Lower lobe of right lung (tissue), 2 donors: ENCODE measurements around the gene FAM199X. TPM values are rescaled to one million over a fixed set of nuclear protein-coding genes. Genes with fewer than 3 reads are reported as not detected.

Source experiments
- ATAC-seq, 2 donors: fragments of 200-7000 bp; cut with Tn5 transposase; one replicate each; pipeline ENCODE4 v1.9.1; 2020 to 2022; ENCODE audit warnings: mild to moderate bottlenecking in 2 of 2, moderate library complexity in 2 of 2
- DNase-seq: peaks from one replicate; pipeline ENCODE4 v3.0.0-alpha.2; 2020
- H3K27ac ChIP-seq: fragments of 200-600 bp; one replicate; pipeline ENCODE4 v1.8.0; 2022
- H3K27me3 ChIP-seq: fragments of 200-600 bp; one replicate; pipeline ENCODE4 v1.8.0; 2022; ENCODE audit warnings: low read depth
- H3K36me3 ChIP-seq: fragments of 200-600 bp; one replicate; pipeline ENCODE4 v1.8.0; 2022; ENCODE audit warnings: mild to moderate bottlenecking
- H3K4me1 ChIP-seq: fragments of 200-600 bp; one replicate; pipeline ENCODE4 v1.8.0; 2022
- H3K4me3 ChIP-seq: fragments of 200-600 bp; one replicate; pipeline ENCODE4 v1.8.0; 2022; ENCODE audit warnings: mild to moderate bottlenecking
- H3K9me3 ChIP-seq: fragments of 200-600 bp; one replicate; pipeline ENCODE4 v1.8.0; 2022
- CTCF ChIP-seq: fragments of 200-600 bp; IDR thresholded peaks from one replicate; pipeline ENCODE4 v1.8.0; 2022; ENCODE audit warnings: antibody characterized with exemption, mild to moderate bottlenecking
- intact Hi-C: fragments of 100-400 bp; cut with DNase I; formaldehyde crosslinking; loops from one replicate; pipeline ENCODE4 v1.11.0; 2022
- total RNA-seq: library from RNA; stranded (reverse); fragmentation: NEBNext Ultra II Directional; extraction: Animal tissue kit (Norgen Biotek cat#: 25700); gene quantifications from one replicate; pipeline ENCODE4 v1.2.1, GENCODE V29; 2021
- donor health status: DM: no; HTN: yes; CAD: no; lungs with severe emphysema.

The FAM199X gene
- total RNA-seq, 1 donor from 2014 or later: 16.6 TPM

- Histone ChIP-seq H3K36me3 (peaks cover 7% of the 10 kb centered on the region), H3K27ac (no peak overlapping the region), H3K27me3 (no peaks in the 10 kb centered on the region), H3K4me3 (no peak overlapping the region), H3K4me1 (peaks cover 9% of the 10 kb centered on the region), H3K9me3 (no peaks in the 10 kb centered on the region)
- TF ChIP-seq CTCF: no peak
- ATAC-seq (no peak), DNase-seq (no peak)
- intact Hi-C loops: no loop called here
These were observed 5.9 kb downstream of the FAM199X start for GRCh38 chrX:104172121-104172520.

- peaks cover 7% of the 10 kb centered on the region for H3K36me3 ChIP-seq
- peaks cover 7% of the 10 kb centered on the region for H3K4me1 ChIP-seq
- intact Hi-C loops: no loop called here
- H3K27me3 ChIP-seq: no peaks in the 10 kb centered on the region
- no peak overlapping the region for H3K27ac ChIP-seq
- DNase-seq (no peak), ATAC-seq (no peak)
- H3K4me3 ChIP-seq: no peak overlapping the region
- no peaks in the 10 kb centered on the region for H3K9me3 ChIP-seq
- TF ChIP-seq CTCF: no peak
These were observed 6.5 kb downstream of the FAM199X start for GRCh38 chrX:104172788-104173187.

- H3K9me3 ChIP-seq: no peaks in the 10 kb centered on the region
- H3K36me3 ChIP-seq: peaks cover 7% of the 10 kb centered on the region
- no peak overlapping the region for H3K4me3 ChIP-seq
- DNase-seq (no peak), ATAC-seq (no peak)
- TF ChIP-seq CTCF: no peak
- no peak overlapping the region for H3K27ac ChIP-seq
- H3K27me3 ChIP-seq: no peaks in the 10 kb centered on the region
- intact Hi-C loops: no loop called here
- no peaks in the 10 kb centered on the region for H3K4me1 ChIP-seq
These were observed 7.6 kb downstream of the FAM199X start for GRCh38 chrX:104173841-104174240.

- no peak overlapping the region for H3K4me3 ChIP-seq
- intact Hi-C loops: no loop called here
- no peak for DNase-seq
- no peak for TF ChIP-seq CTCF
- peaks cover 29% of the 10 kb centered on the region for H3K36me3 ChIP-seq
- H3K27me3 ChIP-seq: no peaks in the 10 kb centered on the region
- ATAC-seq: no peak
- H3K27ac ChIP-seq: no peak overlapping the region
- H3K9me3 ChIP-seq: no peaks in the 10 kb centered on the region
- H3K4me1 ChIP-seq: no peaks in the 10 kb centered on the region
These were observed 17.4 kb downstream of the FAM199X start for GRCh38 chrX:104183685-104184084.

- Histone ChIP-seq H3K27me3 (no peaks in the 10 kb centered on the region), H3K36me3 (peaks cover 58% of the 10 kb centered on the region), H3K9me3 (no peaks in the 10 kb centered on the region), H3K4me3 (no peak overlapping the region), H3K4me1 (no peaks in the 10 kb centered on the region), H3K27ac (no peak overlapping the region)
- DNase-seq: no peak
- intact Hi-C loops: no loop called here
- TF ChIP-seq CTCF: no peak
- no peak for ATAC-seq
These were observed 21.7 kb downstream of the FAM199X start for GRCh38 chrX:104187931-104188330.

GRCh38 chrX:104189837-104190236, 23.6 kb downstream of the FAM199X start:
- H3K4me1 ChIP-seq: no peaks in the 10 kb centered on the region
- no peak for DNase-seq
- intact Hi-C loops: no loop called here
- H3K36me3 ChIP-seq: peaks cover 58% of the 10 kb centered on the region
- no peak overlapping the region for H3K27ac ChIP-seq
- no peak for TF ChIP-seq CTCF
- H3K4me3 ChIP-seq: no peak overlapping the region
- no peak for ATAC-seq
- no peaks in the 10 kb centered on the region for H3K27me3 ChIP-seq
- no peaks in the 10 kb centered on the region for H3K9me3 ChIP-seq
